Liver (tissue), 9 donors: ENCODE results near the gene CDC42BPB. TPM values are rescaled to one million over a fixed set of nuclear protein-coding genes. Genes with fewer than 3 reads are reported as not detected.

Source experiments
- DNase-seq: peaks from one replicate; pipeline ENCODE4 v3.0.0-alpha.2; 2017; ENCODE audit warnings: low spot score
- H3K27ac ChIP-seq, 2 donors: one replicate each; pipeline ENCODE4 v1.7.0; 2013; ENCODE audit warnings: inconsistent platforms in 2 of 2, low read length in 2 of 2, control low read depth in 1 of 2, low read depth in 1 of 2, mild to moderate bottlenecking in 1 of 2
- H3K27me3 ChIP-seq, 4 donors: one replicate each; pipeline versions ENCODE4 v1.6.1 to v1.7.0; 2013; ENCODE audit warnings: low read length in 3 of 4, inconsistent platforms in 1 of 4, mild to moderate bottlenecking in 1 of 4, moderate library complexity in 1 of 4; ENCODE audit not compliant: control insufficient read depth in 4 of 4, insufficient read depth in 4 of 4
- H3K36me3 ChIP-seq, 4 donors: one replicate each; pipeline versions ENCODE4 v1.6.1 to v1.7.0; 2013; ENCODE audit warnings: low read length in 3 of 4, mild to moderate bottlenecking in 3 of 4, low read depth in 1 of 4, moderate library complexity in 1 of 4; ENCODE audit not compliant: control insufficient read depth in 4 of 4, insufficient read depth in 3 of 4
- H3K4me1 ChIP-seq, 4 donors: one replicate each; pipeline versions ENCODE4 v1.6.1 to v1.7.0; 2013; ENCODE audit warnings: low read length in 3 of 4, mild to moderate bottlenecking in 3 of 4, moderate library complexity in 1 of 4; ENCODE audit not compliant: control insufficient read depth in 4 of 4, insufficient read depth in 4 of 4
- H3K4me3 ChIP-seq, 3 donors: one replicate each; pipeline versions ENCODE4 v1.6.1 to v1.7.0; 2013; ENCODE audit warnings: low read length in 3 of 3, control low read depth in 1 of 3, low read depth in 1 of 3, mild to moderate bottlenecking in 1 of 3
- H3K9ac ChIP-seq, 2 donors: one replicate each; pipeline ENCODE4 v1.7.0; 2013; ENCODE audit warnings: low read length in 2 of 2, mild to moderate bottlenecking in 2 of 2, moderate library complexity in 2 of 2, control low read depth in 1 of 2, low read depth in 1 of 2
- H3K9me3 ChIP-seq, 4 donors: one replicate each; pipeline versions ENCODE4 v1.6.1 to v1.7.0; 2013; ENCODE audit warnings: low read length in 3 of 4; ENCODE audit not compliant: control insufficient read depth in 4 of 4
- ATF3 ChIP-seq: IDR thresholded peaks from 2 replicates; pipeline ENCODE4 v1.6.1; 2016; ENCODE audit warnings: antibody characterized with exemption
- EGR1 ChIP-seq, 2 donors: IDR thresholded peaks; 2 replicates each; pipeline ENCODE4 v1.6.1; 2016 to 2018; ENCODE audit warnings: antibody characterized with exemption in 2 of 2, low read depth in 2 of 2
- FOXA1 ChIP-seq: IDR thresholded peaks from 2 replicates; pipeline ENCODE4 v1.6.1; 2016; ENCODE audit warnings: antibody characterized with exemption
- FOXA2 ChIP-seq: IDR thresholded peaks from 2 replicates; pipeline ENCODE4 v1.6.1; 2016; ENCODE audit warnings: antibody characterized with exemption
- HNF4A ChIP-seq, 2 donors: conservative IDR thresholded peaks; 2 replicates each; pipeline ENCODE4 v1.6.1; 2016; ENCODE audit warnings: antibody characterized with exemption in 2 of 2, mild to moderate bottlenecking in 2 of 2
- HNF4G ChIP-seq: IDR thresholded peaks from 2 replicates; pipeline ENCODE4 v1.6.1; 2016; ENCODE audit warnings: antibody characterized with exemption
- JUND ChIP-seq, 2 donors: IDR thresholded peaks; 2 replicates each; pipeline ENCODE4 v1.6.1; 2016; ENCODE audit warnings: antibody characterized with exemption in 2 of 2
- MAX ChIP-seq: IDR thresholded peaks from 2 replicates; pipeline ENCODE4 v1.6.1; 2016; ENCODE audit warnings: antibody characterized with exemption
- NR2F2 ChIP-seq: IDR thresholded peaks from 2 replicates; pipeline ENCODE4 v1.6.1; 2016; ENCODE audit warnings: antibody characterized with exemption
- RAD21 ChIP-seq, 2 donors: IDR thresholded peaks; 2 replicates each; pipeline ENCODE4 v1.6.1; 2016; ENCODE audit warnings: antibody characterized with exemption in 2 of 2, mild to moderate bottlenecking in 2 of 2
- RXRA ChIP-seq, 2 donors: IDR thresholded peaks; 2 replicates each; pipeline ENCODE4 v1.6.1; 2017 to 2018; ENCODE audit warnings: antibody characterized with exemption in 2 of 2, mild to moderate bottlenecking in 1 of 2
- SP1 ChIP-seq: IDR thresholded peaks from 2 replicates; pipeline ENCODE4 v1.6.1; 2018; ENCODE audit warnings: antibody characterized with exemption, mild to moderate bottlenecking
- TAF1 ChIP-seq: conservative IDR thresholded peaks from 2 replicates; pipeline ENCODE4 v1.6.1; 2016; ENCODE audit warnings: antibody characterized with exemption, mild to moderate bottlenecking
- WGBS: extraction: QIAGEN DNeasy Blood & Tissue Kit; methylation state at CpG from one replicate; pipeline ENCODE4 v1.1.7; 2013; 5-methylcytosine and 5-hydroxymethylcytosine counted together
- polyA plus RNA-seq, 2 donors: library from polyadenylated mRNA; stranded (reverse) in 1 of 2; unstranded in 1 of 2; fragments of 200-250 nt in 1 of 2; fragments of >200 nt in 1 of 2; fragmentation: Nextera tagmentation in 1 of 2; extraction: Ambion mirVana in 1 of 2; gene quantifications; one replicate each; pipeline versions ENCODE4 v1.2.1 to v1.2.3, GENCODE V29; 2013 to 2015
- total RNA-seq, 2 donors: library from RNA; depleted of rRNA; stranded (reverse); fragments of >200 nt; gene quantifications; one replicate each; pipeline ENCODE4 v1.2.3, GENCODE V29; 2014
- TF ChIP-seq, protein P1 (sequence below): fragments of 150-350 bp; IDR thresholded peaks from 2 replicates; pipeline ENCODE4 v1.5.1; 2017; ENCODE audit warnings: improper control_type of control experiment, low read depth, low read length; ENCODE audit not compliant: missing input control
- donor health status: healthy.
- donor health status: healthy.
- donor health status: healthy.
- donor health status: healthy.
- donor health status: healthy.

CDC42BPB gene
- total and polyA plus RNA-seq, 4 donors, result 4.1 to 78.7 (median 29.7) TPM

GRCh38 chr14:103003351-103003615 lies 54.1 kb downstream of the CDC42BPB start (continued):
- TF ChIP-seq ATF3 (no peak), FOXA1 (no peak), HNF4A (conservative IDR thresholded peaks at IDR 0.05) (no peak), RAD21 (IDR thresholded peaks at IDR 0.05) (no peak), JUND (IDR thresholded peaks at IDR 0.05) (no peak), TAF1 (no peak)

GRCh38 chr14:103002578-103003350 lies 54.6 kb downstream of the CDC42BPB start:
- Histone ChIP-seq H3K27ac (no peak overlapping the region), H3K9ac (no peak overlapping the region), H3K36me3 (peaks cover 4 to 30% (median 22%) of the 10 kb centered on the region in 4 donors), H3K4me1 (peaks cover 0 to 15% (median 2%) of the 10 kb centered on the region in 4 donors), H3K4me3 (no peak overlapping the region), H3K9me3 (no peaks in the 10 kb centered on the region), H3K27me3 (no peaks in the 10 kb centered on the region)
- 90% methylated on average over 22 of the region's 22 CpGs for WGBS
- DNase-seq, result no peak
- TF ChIP-seq SP1, result peak; percentile 19
- TF ChIP-seq JUND (IDR thresholded peaks at IDR 0.05), result no peak
- no peak for TF ChIP-seq ATF3
- TF ChIP-seq HNF4A (conservative IDR thresholded peaks at IDR 0.05), result no peak
- TF ChIP-seq FOXA1, result no peak

- Histone ChIP-seq H3K9me3 (no peaks in the 10 kb centered on the region), H3K9ac (no peak overlapping the region), H3K4me1 (peaks cover 0 to 15% (median 2%) of the 10 kb centered on the region in 4 donors), H3K27ac (peak overlapping the region in 1 of 2 donors; percentile 21), H3K27me3 (no peaks in the 10 kb centered on the region), H3K4me3 (no peak overlapping the region), H3K36me3 (peaks cover 4 to 34% (median 24%) of the 10 kb centered on the region in 4 donors)
- no peak for DNase-seq
- TF ChIP-seq HNF4A (conservative IDR thresholded peaks at IDR 0.05) (no peak), NR2F2 (no peak), HNF4G (no peak), JUND (IDR thresholded peaks at IDR 0.05) (no peak), MAX (no peak), FOXA2 (no peak), RXRA (IDR thresholded peaks at IDR 0.05) (no peak), FOXA1 (no peak), EGR1 (IDR thresholded peaks at IDR 0.05; ENCODE audit: low read depth in 2 of 2) (no peak)
- TF ChIP-seq, protein P1, sequence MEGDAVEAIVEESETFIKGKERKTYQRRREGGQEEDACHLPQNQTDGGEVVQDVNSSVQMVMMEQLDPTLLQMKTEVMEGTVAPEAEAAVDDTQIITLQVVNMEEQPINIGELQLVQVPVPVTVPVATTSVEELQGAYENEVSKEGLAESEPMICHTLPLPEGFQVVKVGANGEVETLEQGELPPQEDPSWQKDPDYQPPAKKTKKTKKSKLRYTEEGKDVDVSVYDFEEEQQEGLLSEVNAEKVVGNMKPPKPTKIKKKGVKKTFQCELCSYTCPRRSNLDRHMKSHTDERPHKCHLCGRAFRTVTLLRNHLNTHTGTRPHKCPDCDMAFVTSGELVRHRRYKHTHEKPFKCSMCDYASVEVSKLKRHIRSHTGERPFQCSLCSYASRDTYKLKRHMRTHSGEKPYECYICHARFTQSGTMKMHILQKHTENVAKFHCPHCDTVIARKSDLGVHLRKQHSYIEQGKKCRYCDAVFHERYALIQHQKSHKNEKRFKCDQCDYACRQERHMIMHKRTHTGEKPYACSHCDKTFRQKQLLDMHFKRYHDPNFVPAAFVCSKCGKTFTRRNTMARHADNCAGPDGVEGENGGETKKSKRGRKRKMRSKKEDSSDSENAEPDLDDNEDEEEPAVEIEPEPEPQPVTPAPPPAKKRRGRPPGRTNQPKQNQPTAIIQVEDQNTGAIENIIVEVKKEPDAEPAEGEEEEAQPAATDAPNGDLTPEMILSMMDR, result no peak
- WGBS, result 86% methylated on average over 37 of the region's 37 CpGs
Observed at GRCh38 chr14:103001651-103002396, 55.5 kb downstream of the CDC42BPB start.
